Activated naive CD8-positive, alpha-beta T cell treated with anti-CD3 and anti-CD28 coated beads for 36 hours (primary cell): Measurements from ENCODE around the gene B3GAT3. TPM values are rescaled to one million over a fixed set of nuclear protein-coding genes. Genes with fewer than 3 reads are reported as not detected.
A peak's percentile ranks its signal among the peaks of the same experiment; 100 is the strongest.
"Not testable (repeated sequence)": the region's sequence is repeated elsewhere in the genome, so short reads cannot be mapped to it uniquely, and the experiment has no call there.

Experiments used
- DNase-seq: peaks from one replicate; pipeline ENCODE4 v3.0.0; 2021
- H3K27ac Mint-ChIP-seq: one replicate; pipeline ENCODE4 v1.8.0; 2022; ENCODE audit warnings: mild to moderate bottlenecking, moderate library complexity, mixed read lengths
- H3K27me3 Mint-ChIP-seq: one replicate; pipeline ENCODE4 v1.8.0; 2022; ENCODE audit warnings: mild to moderate bottlenecking, mixed read lengths
- H3K36me3 Mint-ChIP-seq: one replicate; pipeline ENCODE4 v1.8.0; 2021; ENCODE audit warnings: mild to moderate bottlenecking, mixed read lengths
- H3K4me1 Mint-ChIP-seq: one replicate; pipeline ENCODE4 v1.8.0; 2021; ENCODE audit warnings: mixed read lengths
- H3K4me3 Mint-ChIP-seq: one replicate; pipeline ENCODE4 v1.8.0; 2022; ENCODE audit warnings: mild to moderate bottlenecking, moderate library complexity, mixed read lengths
- H3K9me3 Mint-ChIP-seq: one replicate; pipeline ENCODE4 v1.8.0; 2022; ENCODE audit warnings: mixed read lengths
- total RNA-seq, 2 experiments: library from RNA; stranded (reverse); gene quantifications; one replicate each; pipeline ENCODE4 v1.2.3, GENCODE V29; 2021

The B3GAT3 gene
- total RNA-seq, 2 experiments from 2014 or later, result 63.0 to 68.7 TPM

GRCh38 chr11:62580959-62581715 is 40.6 kb downstream of the B3GAT3 start:
- Mint-ChIP-seq H3K36me3 (peaks cover 14% of the 10 kb centered on the region), H3K27me3 (no peaks in the 10 kb centered on the region), H3K4me3 (no peak overlapping the region), H3K9me3 (no peaks in the 10 kb centered on the region), H3K27ac (no peak overlapping the region), H3K4me1 (peaks cover 8% of the 10 kb centered on the region)
- no peak for DNase-seq

GRCh38 chr11:62579252-62579651 is 42.5 kb downstream of the B3GAT3 start:
- Mint-ChIP-seq H3K4me1 (peaks cover 15% of the 10 kb centered on the region), H3K36me3 (peaks cover 15% of the 10 kb centered on the region), H3K9me3 (no peaks in the 10 kb centered on the region), H3K4me3 (no peak overlapping the region), H3K27me3 (no peaks in the 10 kb centered on the region), H3K27ac (no peak overlapping the region)
- no peak for DNase-seq

GRCh38 chr11:62578541-62578940 is 43.2 kb downstream of the B3GAT3 start:
- H3K4me3 Mint-ChIP-seq, result no peak overlapping the region
- H3K27me3 Mint-ChIP-seq, result no peaks in the 10 kb centered on the region
- peaks cover 20% of the 10 kb centered on the region for H3K36me3 Mint-ChIP-seq
- peaks cover 12% of the 10 kb centered on the region for H3K4me1 Mint-ChIP-seq
- peak overlapping the region; percentile 38 for H3K27ac Mint-ChIP-seq
- no peak for DNase-seq
- no peaks in the 10 kb centered on the region for H3K9me3 Mint-ChIP-seq

- no peak overlapping the region for H3K4me3 Mint-ChIP-seq
- H3K9me3 Mint-ChIP-seq, result no peaks in the 10 kb centered on the region
- no peak for DNase-seq
- peaks cover 34% of the 10 kb centered on the region for H3K36me3 Mint-ChIP-seq
- H3K27me3 Mint-ChIP-seq, result no peaks in the 10 kb centered on the region
- H3K4me1 Mint-ChIP-seq, result peaks cover 15% of the 10 kb centered on the region
- no peak overlapping the region for H3K27ac Mint-ChIP-seq
Observed at GRCh38 chr11:62577046-62577714, 44.6 kb downstream of the B3GAT3 start.

- H3K27me3 Mint-ChIP-seq, result no peaks in the 10 kb centered on the region
- no peak for DNase-seq
- peak overlapping the region; percentile 89 for H3K4me3 Mint-ChIP-seq
- H3K36me3 Mint-ChIP-seq, result peaks cover 44% of the 10 kb centered on the region
- peaks cover 28% of the 10 kb centered on the region for H3K4me1 Mint-ChIP-seq
- no peaks in the 10 kb centered on the region for H3K9me3 Mint-ChIP-seq
- H3K27ac Mint-ChIP-seq, result no peak overlapping the region
Observed at GRCh38 chr11:62575837-62576236, 45.9 kb downstream of the B3GAT3 start.

- peaks cover 33% of the 10 kb centered on the region for H3K4me1 Mint-ChIP-seq
- H3K9me3 Mint-ChIP-seq, result no peaks in the 10 kb centered on the region
- H3K36me3 Mint-ChIP-seq, result peaks cover 48% of the 10 kb centered on the region
- peak overlapping the region; percentile 89 for H3K4me3 Mint-ChIP-seq
- DNase-seq, result no peak
- no peaks in the 10 kb centered on the region for H3K27me3 Mint-ChIP-seq
- H3K27ac Mint-ChIP-seq, result peak overlapping the region; percentile 99
Observed at GRCh38 chr11:62575156-62575555, 46.6 kb downstream of the B3GAT3 start.

GRCh38 chr11:62574363-62575071 is 47.3 kb downstream of the B3GAT3 start:
- Mint-ChIP-seq H3K4me3 (peak overlapping the region; percentile 89), H3K9me3 (no peaks in the 10 kb centered on the region), H3K27me3 (no peaks in the 10 kb centered on the region), H3K4me1 (peaks cover 37% of the 10 kb centered on the region), H3K36me3 (peaks cover 54% of the 10 kb centered on the region), H3K27ac (peak overlapping the region; percentile 99)
- DNase-seq, result peak; percentile 40

GRCh38 chr11:62573592-62574362 is 48.0 kb downstream of the B3GAT3 start, which contains the start of gene EEF1G:
EEF1G (minus strand) TSS chr11:62573891; CDS start chr11:62573842, 49 bp downstream.
- Mint-ChIP-seq H3K4me3 (peak within 1 kb of the TSS; percentile 89), H3K27me3 (no peaks in the 10 kb centered on the region), H3K27ac (peak within 1 kb of the TSS; percentile 99), H3K9me3 (no peaks in the 10 kb centered on the region), H3K4me1 (peaks cover 39% of the 10 kb centered on the region), H3K36me3 (peaks cover 56% of the 10 kb centered on the region)
- DNase-seq, result peak; percentile 99

GRCh38 chr11:62573006-62573591 is 48.7 kb downstream of the B3GAT3 start:
- Mint-ChIP-seq H3K36me3 (peaks cover 59% of the 10 kb centered on the region), H3K4me1 (peaks cover 43% of the 10 kb centered on the region), H3K4me3 (peak overlapping the region; percentile 89), H3K27me3 (no peaks in the 10 kb centered on the region), H3K9me3 (no peaks in the 10 kb centered on the region), H3K27ac (peak overlapping the region; percentile 99)
- no peak for DNase-seq

GRCh38 chr11:62572431-62572830 is 49.4 kb downstream of the B3GAT3 start:
- Mint-ChIP-seq H3K27ac (peak overlapping the region; percentile 99), H3K27me3 (no peaks in the 10 kb centered on the region), H3K36me3 (peaks cover 61% of the 10 kb centered on the region), H3K9me3 (no peaks in the 10 kb centered on the region), H3K4me1 (peaks cover 44% of the 10 kb centered on the region), H3K4me3 (peak overlapping the region; percentile 89)
- no peak for DNase-seq

GRCh38 chr11:62571493-62571892 is 50.3 kb downstream of the B3GAT3 start:
- Mint-ChIP-seq H3K4me1 (peaks cover 51% of the 10 kb centered on the region), H3K27ac (peak overlapping the region; percentile 99), H3K36me3 (peaks cover 69% of the 10 kb centered on the region), H3K4me3 (peak overlapping the region; percentile 89)
- not testable (repeated sequence) for H3K27me3 Mint-ChIP-seq, DNase-seq, H3K9me3 Mint-ChIP-seq

GRCh38 chr11:62570903-62571302 is 50.9 kb downstream of the B3GAT3 start:
- Mint-ChIP-seq H3K4me3 (peak overlapping the region; percentile 89), H3K36me3 (peaks cover 73% of the 10 kb centered on the region), H3K4me1 (peaks cover 55% of the 10 kb centered on the region), H3K27ac (peak overlapping the region; percentile 99)
- H3K27me3 Mint-ChIP-seq, H3K9me3 Mint-ChIP-seq, DNase-seq: not testable (repeated sequence)

GRCh38 chr11:62569611-62570010 is 52.2 kb downstream of the B3GAT3 start:
- peaks cover 53% of the 10 kb centered on the region for H3K4me1 Mint-ChIP-seq
- no peaks in the 10 kb centered on the region for H3K9me3 Mint-ChIP-seq
- DNase-seq, result no peak
- H3K27ac Mint-ChIP-seq, result peak overlapping the region; percentile 43
- H3K27me3 Mint-ChIP-seq, result no peaks in the 10 kb centered on the region
- H3K4me3 Mint-ChIP-seq, result no peak overlapping the region
- peaks cover 75% of the 10 kb centered on the region for H3K36me3 Mint-ChIP-seq

GRCh38 chr11:62567018-62567633 is 54.7 kb downstream of the B3GAT3 start:
- Mint-ChIP-seq H3K4me1 (peaks cover 48% of the 10 kb centered on the region), H3K36me3 (peaks cover 54% of the 10 kb centered on the region), H3K4me3 (peak overlapping the region; percentile 18), H3K9me3 (no peaks in the 10 kb centered on the region), H3K27me3 (no peaks in the 10 kb centered on the region), H3K27ac (peak overlapping the region; percentile 83)
- DNase-seq, result no peak
